ENCODE measurements around the gene LRRC3B. TPM values are rescaled to one million over a fixed set of nuclear protein-coding genes. Genes with fewer than 3 reads are reported as not detected.

LRRC3B gene, protein sequence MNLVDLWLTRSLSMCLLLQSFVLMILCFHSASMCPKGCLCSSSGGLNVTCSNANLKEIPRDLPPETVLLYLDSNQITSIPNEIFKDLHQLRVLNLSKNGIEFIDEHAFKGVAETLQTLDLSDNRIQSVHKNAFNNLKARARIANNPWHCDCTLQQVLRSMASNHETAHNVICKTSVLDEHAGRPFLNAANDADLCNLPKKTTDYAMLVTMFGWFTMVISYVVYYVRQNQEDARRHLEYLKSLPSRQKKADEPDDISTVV
- total RNA-seq, result not detected in 2 replicates
- 0.23 TPM for total RNA-seq (2013)
- polyA plus RNA-seq, result not detected in 2 replicates
- polyA minus RNA-seq, result not detected in 2 replicates

DNA sequence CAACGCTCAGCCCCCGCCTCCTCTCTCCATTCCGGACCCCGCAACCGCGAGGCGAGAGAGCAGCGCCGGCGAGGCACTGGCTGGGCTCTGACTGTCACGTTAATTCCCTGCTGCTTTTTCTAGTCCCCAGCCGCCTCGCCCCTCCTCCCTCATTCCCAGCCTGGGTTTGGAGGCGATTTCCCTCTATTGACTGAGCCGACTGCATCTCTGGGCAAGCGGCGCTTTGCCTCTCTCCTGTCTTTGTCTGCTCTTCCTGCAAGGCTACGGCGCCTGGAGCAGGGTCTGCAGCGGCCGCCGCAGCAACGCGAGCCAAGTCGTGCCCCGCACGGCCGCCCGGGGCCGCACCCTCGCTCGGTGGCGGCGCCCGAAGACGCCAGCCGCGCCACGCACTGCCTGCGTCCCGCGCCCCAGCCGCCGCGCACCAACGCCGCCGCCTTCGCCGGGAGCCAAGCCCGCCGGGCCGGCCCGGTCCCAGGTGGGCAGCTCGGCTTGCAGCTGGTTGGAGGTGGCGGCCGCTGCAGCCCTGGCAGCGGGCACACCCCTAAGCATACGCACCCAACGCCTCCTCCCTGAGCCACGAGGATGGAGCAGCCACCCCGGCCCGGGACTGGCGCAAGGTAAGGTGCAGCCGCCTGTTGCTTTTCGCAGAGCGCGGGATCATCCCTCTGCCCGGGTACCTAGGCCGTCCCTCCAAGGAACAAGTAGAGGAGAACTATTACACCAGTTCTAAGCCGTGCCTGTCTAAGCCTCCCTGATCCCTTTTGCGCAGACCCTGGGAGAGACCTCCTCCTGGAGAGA lies at the start of gene LRRC3B:
TSS of gene LRRC3B (plus strand) at position 152 of the 798 bp plus-strand sequence. CDS start 86,901 bp downstream, outside the sequence.
- no peaks in the 10 kb centered on the region for H3K36me3 ChIP-seq (replicated peaks in 1 of 2; ENCODE audit: control extremely low read depth in 1 of 2, control insufficient read depth in 1 of 2, extremely low read depth in 1 of 2, insufficient read depth in 2 of 2, low read length in 1 of 2)
- no peak within 1 kb of the TSS for H3K9ac ChIP-seq (ENCODE audit: low read length)
- Mint-ChIP-seq H3K27ac (no peak within 1 kb of the TSS), H3K4me3 (no peak within 1 kb of the TSS), H3K4me1 (no peaks in the 10 kb centered on the region), H3K9me3 (ENCODE audit: insufficient read depth) (no peaks in the 10 kb centered on the region), H3K27me3 (peaks cover 36% of the 10 kb centered on the region)
- H4K20me1 ChIP-seq (ENCODE audit: control insufficient read depth, insufficient read depth, low read length, poor library complexity, severe bottlenecking), result no peaks in the 10 kb centered on the region
- no peaks in the 10 kb centered on the region for H3K79me2 ChIP-seq (ENCODE audit: control insufficient read depth, insufficient read depth, low read length)
- no peak within 1 kb of the TSS for H2AFZ ChIP-seq (ENCODE audit: insufficient read depth, low read depth, low read length, poor library complexity, severe bottlenecking)
- no peaks in the 10 kb centered on the region for H3K4me1 ChIP-seq (ENCODE audit: control insufficient read depth in 2 of 2, insufficient read depth in 2 of 2, low read length in 2 of 2)
- peaks cover 0 to 29% (median 6%) of the 10 kb centered on the region in 4 experiments for H3K27me3 ChIP-seq (replicated peaks in 1 of 4; ENCODE audit: control extremely low read depth in 1 of 4, control insufficient read depth in 3 of 4, insufficient read depth in 4 of 4, low read length in 3 of 4)
- no peak within 1 kb of the TSS for H3K4me2 ChIP-seq (replicated peaks; ENCODE audit: low read depth, low read length, poor library complexity, severe bottlenecking)
- no peak within 1 kb of the TSS for H3K27ac ChIP-seq (ENCODE audit: low read length in 2 of 2)
- H3K4me3 ChIP-seq (ENCODE audit: control extremely low read depth in 1 of 5, extremely low read depth in 1 of 5, insufficient read depth in 1 of 5, low read depth in 2 of 5, low read length in 4 of 5), result no peak within 1 kb of the TSS
- ChIA-PET POLR2A (no interaction called here), CTCF (no interaction called here)
- H3K9me3 ChIP-seq (ENCODE audit: control extremely low read depth in 1 of 3, control insufficient read depth in 2 of 3, insufficient read depth in 1 of 3, low read length in 2 of 3), result peaks cover 0 to 20% (median 0%) of the 10 kb centered on the region in 3 donors
- intact Hi-C loops (cut with micrococcal nuclease), result no loop called here
- ATAC-seq (ENCODE audit: low read depth), result no peak
- 8% methylated on average over 72 of the region's 72 CpGs for WGBS (ENCODE audit: insufficient coverage)
- no peak for TF ChIP-seq EZH2 (IDR thresholded peaks at IDR 0.05; ENCODE audit: borderline replicate concordance, insufficient read depth, low read depth, low read length, poor library complexity, severe bottlenecking)
- TF ChIP-seq, protein P1, sequence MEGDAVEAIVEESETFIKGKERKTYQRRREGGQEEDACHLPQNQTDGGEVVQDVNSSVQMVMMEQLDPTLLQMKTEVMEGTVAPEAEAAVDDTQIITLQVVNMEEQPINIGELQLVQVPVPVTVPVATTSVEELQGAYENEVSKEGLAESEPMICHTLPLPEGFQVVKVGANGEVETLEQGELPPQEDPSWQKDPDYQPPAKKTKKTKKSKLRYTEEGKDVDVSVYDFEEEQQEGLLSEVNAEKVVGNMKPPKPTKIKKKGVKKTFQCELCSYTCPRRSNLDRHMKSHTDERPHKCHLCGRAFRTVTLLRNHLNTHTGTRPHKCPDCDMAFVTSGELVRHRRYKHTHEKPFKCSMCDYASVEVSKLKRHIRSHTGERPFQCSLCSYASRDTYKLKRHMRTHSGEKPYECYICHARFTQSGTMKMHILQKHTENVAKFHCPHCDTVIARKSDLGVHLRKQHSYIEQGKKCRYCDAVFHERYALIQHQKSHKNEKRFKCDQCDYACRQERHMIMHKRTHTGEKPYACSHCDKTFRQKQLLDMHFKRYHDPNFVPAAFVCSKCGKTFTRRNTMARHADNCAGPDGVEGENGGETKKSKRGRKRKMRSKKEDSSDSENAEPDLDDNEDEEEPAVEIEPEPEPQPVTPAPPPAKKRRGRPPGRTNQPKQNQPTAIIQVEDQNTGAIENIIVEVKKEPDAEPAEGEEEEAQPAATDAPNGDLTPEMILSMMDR (IDR thresholded peaks at IDR 0.05), result no peak
- no peak for DNase-seq

DNA sequence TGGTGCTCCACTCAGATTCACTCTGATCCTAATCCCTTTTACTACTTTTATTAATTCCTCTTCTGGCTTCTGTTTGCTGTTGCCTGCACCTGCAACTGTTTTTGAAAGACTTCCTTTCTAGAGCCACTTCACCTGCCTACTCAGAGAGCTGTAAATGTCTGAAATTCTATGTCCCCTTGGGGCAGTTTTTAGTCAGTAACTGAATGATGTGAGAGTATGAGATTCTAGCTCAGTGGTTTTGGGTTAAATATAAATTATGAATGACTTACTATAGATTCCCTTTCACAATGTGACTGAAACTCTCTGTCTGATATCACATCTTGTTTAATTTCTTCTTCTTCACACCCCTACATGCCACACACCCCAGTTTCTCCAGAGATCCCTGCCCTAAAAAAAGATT lies 47.8 kb upstream of the LRRC3B start:
- Histone ChIP-seq H3K9ac (ENCODE audit: low read length) (no peak overlapping the region), H3K27me3 (replicated peaks in 1 of 4; ENCODE audit: control extremely low read depth in 1 of 4, control insufficient read depth in 3 of 4, insufficient read depth in 4 of 4, low read length in 3 of 4) (no peaks in the 10 kb centered on the region), H3K9me3 (ENCODE audit: control extremely low read depth in 1 of 3, control insufficient read depth in 2 of 3, insufficient read depth in 1 of 3, low read length in 2 of 3) (no peaks in the 10 kb centered on the region), H4K20me1 (ENCODE audit: control insufficient read depth, insufficient read depth, low read length, poor library complexity, severe bottlenecking) (no peaks in the 10 kb centered on the region), H3K27ac (ENCODE audit: low read length in 2 of 2) (no peak overlapping the region), H3K36me3 (replicated peaks in 1 of 2; ENCODE audit: control extremely low read depth in 1 of 2, control insufficient read depth in 1 of 2, extremely low read depth in 1 of 2, insufficient read depth in 2 of 2, low read length in 1 of 2) (no peaks in the 10 kb centered on the region), H3K4me2 (replicated peaks; ENCODE audit: low read depth, low read length, poor library complexity, severe bottlenecking) (no peak overlapping the region), H2AFZ (ENCODE audit: insufficient read depth, low read depth, low read length, poor library complexity, severe bottlenecking) (no peak overlapping the region), H3K4me3 (ENCODE audit: control extremely low read depth in 1 of 5, extremely low read depth in 1 of 5, insufficient read depth in 1 of 5, low read depth in 2 of 5, low read length in 4 of 5) (no peak overlapping the region), H3K4me1 (ENCODE audit: control insufficient read depth in 2 of 2, insufficient read depth in 2 of 2, low read length in 2 of 2) (no peaks in the 10 kb centered on the region), H3K79me2 (ENCODE audit: control insufficient read depth, insufficient read depth, low read length) (no peaks in the 10 kb centered on the region)
- ATAC-seq (ENCODE audit: low read depth) (no peak), DNase-seq (no peak)
- H3K27ac Mint-ChIP-seq, result no peak overlapping the region
- peaks cover 5% of the 10 kb centered on the region for H3K9me3 Mint-ChIP-seq (ENCODE audit: insufficient read depth)
- TF ChIP-seq, protein P1 (IDR thresholded peaks at IDR 0.05), result no peak
- no peak for TF ChIP-seq EZH2 (IDR thresholded peaks at IDR 0.05; ENCODE audit: borderline replicate concordance, insufficient read depth, low read depth, low read length, poor library complexity, severe bottlenecking)
- H3K4me3 Mint-ChIP-seq, result no peak overlapping the region
- ChIA-PET CTCF (no interaction called here), POLR2A (no interaction called here)
- intact Hi-C loops (cut with micrococcal nuclease), result no loop called here
- H3K27me3 Mint-ChIP-seq, result no peaks in the 10 kb centered on the region
- H3K4me1 Mint-ChIP-seq, result no peaks in the 10 kb centered on the region
